IMR-90 (cell line): ENCODE results near the gene CDCA4.

ENCODE experiments used
- BHLHE40 ChIP-seq: fragments of 150-350 bp; IDR thresholded peaks from 2 replicates; pipeline ENCODE4 v1.6.1; 2016; ENCODE audit warnings: mild to moderate bottlenecking, low read depth, low read length
- CEBPB ChIP-seq: IDR thresholded peaks from 2 replicates; pipeline ENCODE4 v1.6.1; 2012; ENCODE audit warnings: low read depth, low read length, improper control_type of control experiment
- CTCF ChIP-seq: conservative IDR thresholded peaks from 2 replicates; pipeline ENCODE4 v1.5.1; 2012; ENCODE audit warnings: mild to moderate bottlenecking, low read depth, low read length, improper control_type of control experiment
- ELK1 ChIP-seq: fragments of 150-350 bp; IDR thresholded peaks from 2 replicates; pipeline ENCODE4 v1.6.1; 2016; ENCODE audit warnings: low read depth, mild to moderate bottlenecking, low read length, moderate library complexity, borderline replicate concordance
- MAZ ChIP-seq: IDR thresholded peaks from 2 replicates; pipeline ENCODE4 v1.6.1; 2012; ENCODE audit warnings: low read depth, mild to moderate bottlenecking, low read length, improper control_type of control experiment, moderate library complexity, borderline replicate concordance
- POLR2A ChIP-seq: IDR thresholded peaks from 2 replicates; pipeline ENCODE4 v1.6.1; 2012; ENCODE audit warnings: mild to moderate bottlenecking, low read depth, low read length
- RAD21 ChIP-seq: IDR thresholded peaks from 2 replicates; pipeline ENCODE4 v1.6.1; 2012; ENCODE audit warnings: low read length, improper control_type of control experiment

- no peak for TF ChIP-seq CTCF
- TF ChIP-seq RAD21 = no peak
- no peak for TF ChIP-seq MAZ
- no peak for TF ChIP-seq BHLHE40
- no peak for TF ChIP-seq ELK1
- no peak for TF ChIP-seq POLR2A
- TF ChIP-seq CEBPB = no peak
Measured at GRCh38 chr14:104993808-104994591, 26.9 kb downstream of the CDCA4 start.
